DOHH2 (cell line): Measurements from ENCODE around the gene PKD1L1.

Experiments
- H3F3A ChIP-seq: fragments of 200-600 bp; sonication (generic), shearing (Covaris generic); 2 replicates; pipeline ENCODE4 v1.6.0; 2016; ENCODE audit warnings: antibody characterized with exemption, mild to moderate bottlenecking; ENCODE audit not compliant: control insufficient read depth, insufficient read depth
- H3K27ac ChIP-seq: fragments of 200-600 bp; sonication (generic); 2 replicates; pipeline ENCODE4 v1.5.1; 2014; ENCODE audit warnings: low read depth, mild to moderate bottlenecking, low read length, moderate library complexity
- H3K27me3 ChIP-seq: fragments of 200-600 bp; sonication (generic); 2 replicates; pipeline ENCODE4 v1.6.1; 2014; ENCODE audit warnings: mild to moderate bottlenecking, low read length, mixed read lengths; ENCODE audit not compliant: control insufficient read depth
- H3K36me3 ChIP-seq: fragments of 200-600 bp; sonication (generic); 2 replicates; pipeline ENCODE4 v1.6.1; 2014; ENCODE audit warnings: mild to moderate bottlenecking, low read length, moderate library complexity, mixed read lengths; ENCODE audit not compliant: control insufficient read depth
- H3K4me1 ChIP-seq: fragments of 200-600 bp; sonication (generic); 2 replicates; pipeline ENCODE4 v1.6.1; 2014; ENCODE audit warnings: mild to moderate bottlenecking, low read length, mixed read lengths; ENCODE audit not compliant: control insufficient read depth
- H3K4me2 ChIP-seq: fragments of 200-600 bp; sonication (generic); 2 replicates; pipeline ENCODE4 v1.6.0; 2014; ENCODE audit warnings: mild to moderate bottlenecking, low read length, moderate library complexity
- H3K4me3 ChIP-seq: fragments of 200-600 bp; sonication (generic); 2 replicates; pipeline ENCODE4 v1.5.1; 2014; ENCODE audit warnings: mild to moderate bottlenecking, low read length, mixed read lengths
- H3K79me2 ChIP-seq: fragments of 200-600 bp; sonication (generic); 2 replicates; pipeline ENCODE4 v1.6.1; 2014; ENCODE audit warnings: mild to moderate bottlenecking, low read length, mixed read lengths; ENCODE audit not compliant: control insufficient read depth
- H3K9me2 ChIP-seq: fragments of 200-600 bp; sonication (generic); replicated peaks from 2 replicates; pipeline ENCODE4 v1.6.1; 2014; ENCODE audit warnings: mild to moderate bottlenecking, low read length, mixed read lengths; ENCODE audit not compliant: control insufficient read depth
- H3K9me3 ChIP-seq: fragments of 200-600 bp; sonication (generic); 2 replicates; pipeline ENCODE4 v1.6.1; 2014; ENCODE audit warnings: antibody characterized with exemption, low read length, mixed read lengths; ENCODE audit not compliant: control insufficient read depth, insufficient read depth
- H4K20me1 ChIP-seq: fragments of 200-600 bp; sonication (generic); 2 replicates; pipeline ENCODE4 v1.6.0; 2014; ENCODE audit warnings: low read depth, mild to moderate bottlenecking, antibody characterized with exemption, low read length, moderate library complexity; ENCODE audit not compliant: control insufficient read depth, insufficient read depth
- CTCF ChIP-seq: fragments of 200-600 bp; sonication (generic); IDR thresholded peaks from one replicate; pipeline ENCODE4 v1.5.1; 2014; ENCODE audit warnings: antibody characterized with exemption, mild to moderate bottlenecking, low read depth, low read length; ENCODE audit not compliant: poor library complexity, severe bottlenecking
- EZH2phosphoT487 ChIP-seq: fragments of 200-600 bp; sonication (generic); IDR thresholded peaks from 2 replicates; pipeline ENCODE4 v1.6.1; 2017; ENCODE audit warnings: borderline replicate concordance, mild to moderate bottlenecking, antibody characterized with exemption, low read length, moderate library complexity, mixed read lengths

Gene PKD1L1

DNA sequence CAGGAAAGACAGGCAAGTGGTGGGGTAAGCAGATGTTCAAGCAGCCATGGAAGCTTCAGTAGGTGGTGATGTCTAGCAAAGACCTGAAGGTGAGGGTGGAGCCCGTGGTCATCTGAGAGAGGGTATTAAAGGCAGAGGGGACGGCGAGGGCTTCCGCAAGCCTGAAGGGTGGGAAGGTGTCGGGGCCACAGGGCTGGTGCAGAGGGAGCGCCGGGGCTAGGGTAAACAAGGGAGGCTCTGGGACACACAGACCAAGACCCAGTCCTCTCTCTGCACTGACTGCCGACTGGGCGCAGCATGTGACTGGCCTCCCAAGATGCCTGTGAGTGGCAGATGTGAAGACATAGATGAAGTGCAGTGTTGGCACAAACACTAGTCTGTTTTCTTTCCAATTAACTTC, 132.4 kb downstream of the PKD1L1 start:
- Histone ChIP-seq H3K4me2 (no peak overlapping the region), H3K27me3 (no peaks in the 10 kb centered on the region), H3K79me2 (no peaks in the 10 kb centered on the region), H3K4me1 (peaks cover 32% of the 10 kb centered on the region), H4K20me1 (no peaks in the 10 kb centered on the region), H3K36me3 (no peaks in the 10 kb centered on the region), H3K9me2 (no peaks in the 10 kb centered on the region), H3K4me3 (no peak overlapping the region), H3K27ac (no peak overlapping the region), H3F3A (no peaks in the 10 kb centered on the region), H3K9me3 (no peaks in the 10 kb centered on the region)
- TF ChIP-seq CTCF (no peak), EZH2phosphoT487 (no peak)

- Histone ChIP-seq H3K9me3 (no peaks in the 10 kb centered on the region), H3K79me2 (no peaks in the 10 kb centered on the region), H3K27me3 (no peaks in the 10 kb centered on the region), H3K9me2 (no peaks in the 10 kb centered on the region), H3K36me3 (no peaks in the 10 kb centered on the region), H3K27ac (no peak overlapping the region), H3K4me2 (no peak overlapping the region), H3F3A (no peaks in the 10 kb centered on the region), H3K4me1 (peaks cover 40% of the 10 kb centered on the region), H3K4me3 (no peak overlapping the region), H4K20me1 (no peaks in the 10 kb centered on the region)
- TF ChIP-seq CTCF (no peak), EZH2phosphoT487 (no peak)
These were observed 133.2 kb downstream of the PKD1L1 start for GRCh38 chr7:47814905-47815613.

DNA sequence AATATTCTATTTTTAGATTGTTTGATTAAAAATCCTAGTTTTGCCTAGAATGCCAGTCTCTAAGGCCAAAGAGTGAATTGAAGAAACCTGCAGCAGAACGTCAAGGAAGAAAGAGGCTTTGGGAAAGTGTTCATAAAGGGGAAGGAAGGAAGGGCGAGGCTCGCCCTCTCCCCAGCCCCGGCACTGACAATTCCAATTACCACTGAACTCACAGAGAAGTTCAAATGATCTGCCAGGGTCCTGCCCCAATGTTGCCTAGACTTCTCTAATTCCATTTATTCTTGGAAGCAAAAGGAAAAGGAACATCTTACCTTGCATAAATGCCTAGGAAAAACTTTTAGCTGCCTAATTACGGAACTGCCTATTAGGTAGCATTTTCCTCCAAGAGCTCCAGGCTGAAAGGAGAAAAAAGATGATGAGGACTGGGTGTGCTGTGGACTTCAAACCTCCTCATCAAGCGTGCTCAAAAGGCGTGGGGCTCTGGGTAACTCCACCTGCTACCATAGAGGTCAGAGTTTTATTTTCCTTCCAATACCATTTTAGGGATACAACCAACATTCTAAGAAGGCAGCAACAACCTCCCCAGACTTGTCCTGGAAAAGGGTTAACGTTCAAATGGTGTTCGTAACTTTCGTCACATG, 134.5 kb downstream of the PKD1L1 start:
- peaks cover 37% of the 10 kb centered on the region for H3K4me1 ChIP-seq
- H3K27me3 ChIP-seq = no peaks in the 10 kb centered on the region
- TF ChIP-seq CTCF = no peak
- no peak for TF ChIP-seq EZH2phosphoT487
- H3K4me2 ChIP-seq = no peak overlapping the region
- no peak overlapping the region for H3K4me3 ChIP-seq
- no peak overlapping the region for H3K27ac ChIP-seq
- H4K20me1 ChIP-seq = no peaks in the 10 kb centered on the region
- H3K36me3 ChIP-seq = no peaks in the 10 kb centered on the region
- no peaks in the 10 kb centered on the region for H3F3A ChIP-seq
- no peaks in the 10 kb centered on the region for H3K79me2 ChIP-seq
- no peaks in the 10 kb centered on the region for H3K9me3 ChIP-seq
- no peaks in the 10 kb centered on the region for H3K9me2 ChIP-seq
